HL-60/S4 (cell line): ENCODE data around the gene HSD17B2.

Experiments
- in situ Hi-C: fragments of 300-500 bp; cut with MboI; formaldehyde crosslinking; loops from 2 replicates; pipeline ENCODE4 v1.14.3; 2022; ENCODE audit warnings: low sequenced_read_pairs

HSD17B2 gene

GRCh38 chr16:82017911-82018568 lies 17.0 kb upstream of the HSD17B2 start:
- in situ Hi-C loops = no loop called here

- in situ Hi-C loops = no loop called here
Observed at GRCh38 chr16:82019535-82019934, 15.5 kb upstream of the HSD17B2 start.

GRCh38 chr16:82020051-82020450 lies 15.0 kb upstream of the HSD17B2 start:
- in situ Hi-C loops = no loop called here

- in situ Hi-C loops = no loop called here
Observed at GRCh38 chr16:82023206-82023605, 11.8 kb upstream of the HSD17B2 start.

- in situ Hi-C loops = no loop called here
Observed at GRCh38 chr16:82024316-82024715, 10.7 kb upstream of the HSD17B2 start.

GRCh38 chr16:82024883-82025282 lies 10.2 kb upstream of the HSD17B2 start:
- in situ Hi-C loops = no loop called here

- in situ Hi-C loops = no loop called here
Observed at GRCh38 chr16:82027629-82028064, 7.4 kb upstream of the HSD17B2 start.

GRCh38 chr16:82031116-82032084 lies 3.7 kb upstream of the HSD17B2 start:
- in situ Hi-C loops = loop anchor here (10.0 kb wide), 1 partner anchor 193 kb away; no protein-coding TSS in a partner anchor

- in situ Hi-C loops = loop anchor here (10.0 kb wide), 1 partner anchor 192 kb away; no protein-coding TSS in a partner anchor
Observed at GRCh38 chr16:82033006-82033405, 2.0 kb upstream of the HSD17B2 start.

GRCh38 chr16:82033683-82034300 lies 1.3 kb upstream of the HSD17B2 start:
- in situ Hi-C loops = loop anchor here (10.0 kb wide), 1 partner anchor 191 kb away; no protein-coding TSS in a partner anchor

- in situ Hi-C loops = loop anchor here (10.0 kb wide), 1 partner anchor 188 kb away; no protein-coding TSS in a partner anchor
Observed at GRCh38 chr16:82037251-82037650, 2.2 kb downstream of the HSD17B2 start.

- in situ Hi-C loops = loop anchor here (10.0 kb wide), 1 partner anchor 187 kb away; no protein-coding TSS in a partner anchor
Observed at GRCh38 chr16:82037666-82038065, 2.6 kb downstream of the HSD17B2 start.

GRCh38 chr16:82040296-82040695 lies 5.2 kb downstream of the HSD17B2 start:
- in situ Hi-C loops = no loop called here

GRCh38 chr16:82041542-82041941 lies 6.5 kb downstream of the HSD17B2 start:
- in situ Hi-C loops = no loop called here

- in situ Hi-C loops = no loop called here
Observed at GRCh38 chr16:82042144-82042543, 7.1 kb downstream of the HSD17B2 start.

- in situ Hi-C loops = no loop called here
Observed at GRCh38 chr16:82042846-82043245, 7.8 kb downstream of the HSD17B2 start.

GRCh38 chr16:82043680-82044584 lies 8.9 kb downstream of the HSD17B2 start:
- in situ Hi-C loops = no loop called here

GRCh38 chr16:82044585-82044911 lies 9.5 kb downstream of the HSD17B2 start:
- in situ Hi-C loops = no loop called here

- in situ Hi-C loops = no loop called here
Observed at GRCh38 chr16:82045465-82045864, 10.4 kb downstream of the HSD17B2 start.

- in situ Hi-C loops = no loop called here
Observed at GRCh38 chr16:82046541-82046940, 11.5 kb downstream of the HSD17B2 start.
